ENCODE results near the gene ALG8.

DNA sequence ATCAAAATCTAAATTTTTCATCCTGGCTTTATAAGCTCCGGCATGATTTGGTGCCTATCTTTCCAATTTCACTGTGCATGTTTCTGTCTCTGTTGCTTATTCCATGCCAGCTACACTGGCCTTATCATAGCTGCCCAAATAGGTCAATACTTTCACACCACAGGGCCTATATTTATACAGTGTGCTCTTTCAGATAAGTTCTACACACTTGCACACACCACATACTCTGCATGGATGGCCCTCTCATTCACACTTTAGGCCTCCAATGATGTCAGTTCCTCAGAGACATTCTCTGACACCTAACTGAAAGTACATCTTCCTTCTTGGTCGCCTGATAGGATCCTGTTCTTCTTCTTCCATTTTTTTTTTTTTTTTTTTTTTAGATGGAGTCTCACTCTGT lies 7.0 kb downstream of the ALG8 start:
- TF ChIP-seq, protein P1, sequence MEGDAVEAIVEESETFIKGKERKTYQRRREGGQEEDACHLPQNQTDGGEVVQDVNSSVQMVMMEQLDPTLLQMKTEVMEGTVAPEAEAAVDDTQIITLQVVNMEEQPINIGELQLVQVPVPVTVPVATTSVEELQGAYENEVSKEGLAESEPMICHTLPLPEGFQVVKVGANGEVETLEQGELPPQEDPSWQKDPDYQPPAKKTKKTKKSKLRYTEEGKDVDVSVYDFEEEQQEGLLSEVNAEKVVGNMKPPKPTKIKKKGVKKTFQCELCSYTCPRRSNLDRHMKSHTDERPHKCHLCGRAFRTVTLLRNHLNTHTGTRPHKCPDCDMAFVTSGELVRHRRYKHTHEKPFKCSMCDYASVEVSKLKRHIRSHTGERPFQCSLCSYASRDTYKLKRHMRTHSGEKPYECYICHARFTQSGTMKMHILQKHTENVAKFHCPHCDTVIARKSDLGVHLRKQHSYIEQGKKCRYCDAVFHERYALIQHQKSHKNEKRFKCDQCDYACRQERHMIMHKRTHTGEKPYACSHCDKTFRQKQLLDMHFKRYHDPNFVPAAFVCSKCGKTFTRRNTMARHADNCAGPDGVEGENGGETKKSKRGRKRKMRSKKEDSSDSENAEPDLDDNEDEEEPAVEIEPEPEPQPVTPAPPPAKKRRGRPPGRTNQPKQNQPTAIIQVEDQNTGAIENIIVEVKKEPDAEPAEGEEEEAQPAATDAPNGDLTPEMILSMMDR (IDR thresholded peaks at IDR 0.05) = no peak
- no peak for TF ChIP-seq POLR2A (IDR thresholded peaks at IDR 0.05)

All from right lobe of liver (tissue), 4 donors.